ENCODE data around the gene PTDSS2. TPM values are rescaled to one million over a fixed set of nuclear protein-coding genes. Genes with fewer than 3 reads are reported as not detected.

The PTDSS2 gene
- total and polyA plus RNA-seq, 2 experiments from 2014 or later = 22.7 to 145 TPM

DNA sequence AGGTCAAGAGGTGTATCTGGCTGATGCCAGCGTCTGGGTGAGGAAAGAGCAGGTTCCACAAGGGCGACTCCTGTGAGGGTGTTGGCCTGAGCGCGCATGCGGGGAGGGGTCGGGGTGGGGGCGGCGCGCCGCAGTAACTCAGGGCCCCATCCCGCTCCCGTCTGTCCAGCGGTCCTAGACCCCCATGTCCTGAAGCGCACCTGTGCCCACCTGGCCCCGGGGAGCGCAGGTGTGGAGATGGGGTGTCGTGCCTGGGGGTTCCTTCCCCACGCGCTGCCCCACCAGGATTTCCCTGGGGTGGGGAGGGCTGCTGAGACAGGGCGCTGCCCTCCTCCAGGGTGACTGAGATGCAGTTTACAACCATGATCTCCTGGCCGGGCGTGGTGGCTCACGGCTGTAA, 36.1 kb downstream of the PTDSS2 start:
- TF ChIP-seq EZH2 (IDR thresholded peaks at IDR 0.05; ENCODE audit: low read depth, unreplicated experiment) (no peak), ZNF114 (CRISPR knock-in tag; IDR thresholded peaks at IDR 0.05) (no peak), POLR2AphosphoS5 (IDR thresholded peaks at IDR 0.05; ENCODE audit: low read depth) (no peak), EZH2phosphoT487 (IDR thresholded peaks at IDR 0.05; ENCODE audit: unreplicated experiment) (no peak), NANOG (IDR thresholded peaks at IDR 0.05; ENCODE audit: borderline replicate concordance) (no peak), ZNF331 (CRISPR knock-in tag; IDR thresholded peaks at IDR 0.05; ENCODE audit: low read depth) (no peak), STAT1 (IDR thresholded peaks at IDR 0.05; ENCODE audit: unreplicated experiment) (no peak), JUNB (IDR thresholded peaks at IDR 0.05; ENCODE audit: unreplicated experiment) (no peak), CREB1 (CRISPR knock-in tag; IDR thresholded peaks at IDR 0.05; ENCODE audit: low read depth) (no peak)
- TF ChIP-seq, protein P1, sequence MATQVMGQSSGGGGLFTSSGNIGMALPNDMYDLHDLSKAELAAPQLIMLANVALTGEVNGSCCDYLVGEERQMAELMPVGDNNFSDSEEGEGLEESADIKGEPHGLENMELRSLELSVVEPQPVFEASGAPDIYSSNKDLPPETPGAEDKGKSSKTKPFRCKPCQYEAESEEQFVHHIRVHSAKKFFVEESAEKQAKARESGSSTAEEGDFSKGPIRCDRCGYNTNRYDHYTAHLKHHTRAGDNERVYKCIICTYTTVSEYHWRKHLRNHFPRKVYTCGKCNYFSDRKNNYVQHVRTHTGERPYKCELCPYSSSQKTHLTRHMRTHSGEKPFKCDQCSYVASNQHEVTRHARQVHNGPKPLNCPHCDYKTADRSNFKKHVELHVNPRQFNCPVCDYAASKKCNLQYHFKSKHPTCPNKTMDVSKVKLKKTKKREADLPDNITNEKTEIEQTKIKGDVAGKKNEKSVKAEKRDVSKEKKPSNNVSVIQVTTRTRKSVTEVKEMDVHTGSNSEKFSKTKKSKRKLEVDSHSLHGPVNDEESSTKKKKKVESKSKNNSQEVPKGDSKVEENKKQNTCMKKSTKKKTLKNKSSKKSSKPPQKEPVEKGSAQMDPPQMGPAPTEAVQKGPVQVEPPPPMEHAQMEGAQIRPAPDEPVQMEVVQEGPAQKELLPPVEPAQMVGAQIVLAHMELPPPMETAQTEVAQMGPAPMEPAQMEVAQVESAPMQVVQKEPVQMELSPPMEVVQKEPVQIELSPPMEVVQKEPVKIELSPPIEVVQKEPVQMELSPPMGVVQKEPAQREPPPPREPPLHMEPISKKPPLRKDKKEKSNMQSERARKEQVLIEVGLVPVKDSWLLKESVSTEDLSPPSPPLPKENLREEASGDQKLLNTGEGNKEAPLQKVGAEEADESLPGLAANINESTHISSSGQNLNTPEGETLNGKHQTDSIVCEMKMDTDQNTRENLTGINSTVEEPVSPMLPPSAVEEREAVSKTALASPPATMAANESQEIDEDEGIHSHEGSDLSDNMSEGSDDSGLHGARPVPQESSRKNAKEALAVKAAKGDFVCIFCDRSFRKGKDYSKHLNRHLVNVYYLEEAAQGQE (IDR thresholded peaks at IDR 0.05; ENCODE audit: unreplicated experiment) = no peak
- TF ChIP-seq, protein P2, sequence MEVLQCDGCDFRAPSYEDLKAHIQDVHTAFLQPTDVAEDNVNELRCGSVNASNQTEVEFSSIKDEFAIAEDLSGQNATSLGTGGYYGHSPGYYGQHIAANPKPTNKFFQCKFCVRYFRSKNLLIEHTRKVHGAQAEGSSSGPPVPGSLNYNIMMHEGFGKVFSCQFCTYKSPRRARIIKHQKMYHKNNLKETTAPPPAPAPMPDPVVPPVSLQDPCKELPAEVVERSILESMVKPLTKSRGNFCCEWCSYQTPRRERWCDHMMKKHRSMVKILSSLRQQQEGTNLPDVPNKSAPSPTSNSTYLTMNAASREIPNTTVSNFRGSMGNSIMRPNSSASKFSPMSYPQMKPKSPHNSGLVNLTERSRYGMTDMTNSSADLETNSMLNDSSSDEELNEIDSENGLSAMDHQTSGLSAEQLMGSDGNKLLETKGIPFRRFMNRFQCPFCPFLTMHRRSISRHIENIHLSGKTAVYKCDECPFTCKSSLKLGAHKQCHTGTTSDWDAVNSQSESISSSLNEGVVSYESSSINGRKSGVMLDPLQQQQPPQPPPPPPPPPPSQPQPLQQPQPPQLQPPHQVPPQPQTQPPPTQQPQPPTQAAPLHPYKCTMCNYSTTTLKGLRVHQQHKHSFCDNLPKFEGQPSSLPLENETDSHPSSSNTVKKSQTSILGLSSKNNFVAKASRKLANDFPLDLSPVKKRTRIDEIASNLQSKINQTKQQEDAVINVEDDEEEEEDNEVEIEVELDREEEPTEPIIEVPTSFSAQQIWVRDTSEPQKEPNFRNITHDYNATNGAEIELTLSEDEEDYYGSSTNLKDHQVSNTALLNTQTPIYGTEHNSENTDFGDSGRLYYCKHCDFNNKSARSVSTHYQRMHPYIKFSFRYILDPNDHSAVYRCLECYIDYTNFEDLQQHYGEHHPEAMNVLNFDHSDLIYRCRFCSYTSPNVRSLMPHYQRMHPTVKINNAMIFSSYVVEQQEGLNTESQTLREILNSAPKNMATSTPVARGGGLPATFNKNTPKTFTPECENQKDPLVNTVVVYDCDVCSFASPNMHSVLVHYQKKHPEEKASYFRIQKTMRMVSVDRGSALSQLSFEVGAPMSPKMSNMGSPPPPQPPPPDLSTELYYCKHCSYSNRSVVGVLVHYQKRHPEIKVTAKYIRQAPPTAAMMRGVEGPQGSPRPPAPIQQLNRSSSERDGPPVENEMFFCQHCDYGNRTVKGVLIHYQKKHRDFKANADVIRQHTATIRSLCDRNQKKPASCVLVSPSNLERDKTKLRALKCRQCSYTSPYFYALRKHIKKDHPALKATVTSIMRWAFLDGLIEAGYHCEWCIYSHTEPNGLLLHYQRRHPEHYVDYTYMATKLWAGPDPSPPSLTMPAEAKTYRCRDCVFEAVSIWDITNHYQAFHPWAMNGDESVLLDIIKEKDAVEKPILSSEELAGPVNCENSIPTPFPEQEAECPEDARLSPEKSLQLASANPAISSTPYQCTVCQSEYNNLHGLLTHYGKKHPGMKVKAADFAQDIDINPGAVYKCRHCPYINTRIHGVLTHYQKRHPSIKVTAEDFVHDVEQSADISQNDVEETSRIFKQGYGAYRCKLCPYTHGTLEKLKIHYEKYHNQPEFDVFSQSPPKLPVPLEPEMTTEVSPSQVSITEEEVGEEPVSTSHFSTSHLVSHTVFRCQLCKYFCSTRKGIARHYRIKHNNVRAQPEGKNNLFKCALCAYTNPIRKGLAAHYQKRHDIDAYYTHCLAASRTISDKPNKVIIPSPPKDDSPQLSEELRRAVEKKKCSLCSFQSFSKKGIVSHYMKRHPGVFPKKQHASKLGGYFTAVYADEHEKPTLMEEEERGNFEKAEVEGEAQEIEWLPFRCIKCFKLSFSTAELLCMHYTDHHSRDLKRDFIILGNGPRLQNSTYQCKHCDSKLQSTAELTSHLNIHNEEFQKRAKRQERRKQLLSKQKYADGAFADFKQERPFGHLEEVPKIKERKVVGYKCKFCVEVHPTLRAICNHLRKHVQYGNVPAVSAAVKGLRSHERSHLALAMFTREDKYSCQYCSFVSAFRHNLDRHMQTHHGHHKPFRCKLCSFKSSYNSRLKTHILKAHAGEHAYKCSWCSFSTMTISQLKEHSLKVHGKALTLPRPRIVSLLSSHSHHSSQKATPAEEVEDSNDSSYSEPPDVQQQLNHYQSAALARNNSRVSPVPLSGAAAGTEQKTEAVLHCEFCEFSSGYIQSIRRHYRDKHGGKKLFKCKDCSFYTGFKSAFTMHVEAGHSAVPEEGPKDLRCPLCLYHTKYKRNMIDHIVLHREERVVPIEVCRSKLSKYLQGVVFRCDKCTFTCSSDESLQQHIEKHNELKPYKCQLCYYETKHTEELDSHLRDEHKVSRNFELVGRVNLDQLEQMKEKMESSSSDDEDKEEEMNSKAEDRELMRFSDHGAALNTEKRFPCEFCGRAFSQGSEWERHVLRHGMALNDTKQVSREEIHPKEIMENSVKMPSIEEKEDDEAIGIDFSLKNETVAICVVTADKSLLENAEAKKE (CRISPR knock-in tag; IDR thresholded peaks at IDR 0.05) = no peak
- TF ChIP-seq, protein P3, sequence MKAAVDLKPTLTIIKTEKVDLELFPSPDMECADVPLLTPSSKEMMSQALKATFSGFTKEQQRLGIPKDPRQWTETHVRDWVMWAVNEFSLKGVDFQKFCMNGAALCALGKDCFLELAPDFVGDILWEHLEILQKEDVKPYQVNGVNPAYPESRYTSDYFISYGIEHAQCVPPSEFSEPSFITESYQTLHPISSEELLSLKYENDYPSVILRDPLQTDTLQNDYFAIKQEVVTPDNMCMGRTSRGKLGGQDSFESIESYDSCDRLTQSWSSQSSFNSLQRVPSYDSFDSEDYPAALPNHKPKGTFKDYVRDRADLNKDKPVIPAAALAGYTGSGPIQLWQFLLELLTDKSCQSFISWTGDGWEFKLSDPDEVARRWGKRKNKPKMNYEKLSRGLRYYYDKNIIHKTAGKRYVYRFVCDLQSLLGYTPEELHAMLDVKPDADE (IDR thresholded peaks at IDR 0.05) = no peak
- TF ChIP-seq, protein P4, sequence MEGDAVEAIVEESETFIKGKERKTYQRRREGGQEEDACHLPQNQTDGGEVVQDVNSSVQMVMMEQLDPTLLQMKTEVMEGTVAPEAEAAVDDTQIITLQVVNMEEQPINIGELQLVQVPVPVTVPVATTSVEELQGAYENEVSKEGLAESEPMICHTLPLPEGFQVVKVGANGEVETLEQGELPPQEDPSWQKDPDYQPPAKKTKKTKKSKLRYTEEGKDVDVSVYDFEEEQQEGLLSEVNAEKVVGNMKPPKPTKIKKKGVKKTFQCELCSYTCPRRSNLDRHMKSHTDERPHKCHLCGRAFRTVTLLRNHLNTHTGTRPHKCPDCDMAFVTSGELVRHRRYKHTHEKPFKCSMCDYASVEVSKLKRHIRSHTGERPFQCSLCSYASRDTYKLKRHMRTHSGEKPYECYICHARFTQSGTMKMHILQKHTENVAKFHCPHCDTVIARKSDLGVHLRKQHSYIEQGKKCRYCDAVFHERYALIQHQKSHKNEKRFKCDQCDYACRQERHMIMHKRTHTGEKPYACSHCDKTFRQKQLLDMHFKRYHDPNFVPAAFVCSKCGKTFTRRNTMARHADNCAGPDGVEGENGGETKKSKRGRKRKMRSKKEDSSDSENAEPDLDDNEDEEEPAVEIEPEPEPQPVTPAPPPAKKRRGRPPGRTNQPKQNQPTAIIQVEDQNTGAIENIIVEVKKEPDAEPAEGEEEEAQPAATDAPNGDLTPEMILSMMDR (conservative IDR thresholded peaks at IDR 0.05; ENCODE audit: low read depth in 2 of 2) = no peak
- no peak overlapping the region for H2AFZ ChIP-seq
- Mint-ChIP-seq H3K27me3 (ENCODE audit: insufficient read depth, low read depth, poor library complexity) (peaks cover 4% of the 10 kb centered on the region), H3K27ac (no peak overlapping the region), H3K4me1 (no peaks in the 10 kb centered on the region), H3K9me3 (no peaks in the 10 kb centered on the region), H3K36me3 (ENCODE audit: low read depth) (peaks cover 16% of the 10 kb centered on the region), H3K4me3 (no peak overlapping the region)
- H3K4me1 ChIP-seq (ENCODE audit: insufficient read depth) = no peaks in the 10 kb centered on the region
- H3K36me3 ChIP-seq (ENCODE audit: insufficient read depth) = no peaks in the 10 kb centered on the region
- H3K27me3 ChIP-seq (ENCODE audit: insufficient read depth) = no peaks in the 10 kb centered on the region
- H4K20me1 ChIP-seq (replicated peaks; ENCODE audit: insufficient read depth) = peaks cover 2% of the 10 kb centered on the region; the same call in 1 of the 2 replicates
- ATAC-seq (no peak), DNase-seq (ENCODE audit: low spot score) (no peak)
- H3K79me2 ChIP-seq (replicated peaks; ENCODE audit: insufficient read depth) = peaks cover 20% of the 10 kb centered on the region
- no peak overlapping the region for H3K4me3 ChIP-seq
- H3K9me2 ChIP-seq (ENCODE audit: insufficient read depth) = no peaks in the 10 kb centered on the region
- H3F3A ChIP-seq (replicated peaks; ENCODE audit: low read depth) = no peaks in the 10 kb centered on the region; the same call in 1 of the 2 replicates
- H3K27ac ChIP-seq (ENCODE audit: low read depth) = no peak overlapping the region
- H3K4me2 ChIP-seq = no peak overlapping the region

Measured in GM23338 (cell line).